ENCODE data around the gene TRIO.

TRIO gene

DNA sequence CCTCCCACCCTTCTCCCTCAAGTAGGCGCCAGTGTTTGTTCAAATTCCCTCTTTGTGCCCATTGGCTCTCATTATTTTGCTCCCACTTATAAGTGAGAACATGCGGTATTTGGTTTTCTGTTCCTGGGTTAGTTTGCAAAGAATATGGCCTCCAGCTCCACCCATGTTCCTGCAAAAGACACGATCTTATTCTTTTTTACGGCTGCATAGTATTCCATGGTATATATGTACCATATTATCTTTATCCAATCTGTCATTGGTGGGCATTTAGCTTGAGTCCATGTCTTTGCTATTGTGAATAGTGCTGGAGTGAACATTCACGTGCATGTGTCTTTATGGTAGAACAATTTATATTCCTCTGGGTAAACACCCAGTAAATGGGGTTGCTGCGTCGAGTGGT, 375.5 kb downstream of the TRIO start:
- H3K4me3 ChIP-seq (ENCODE audit: low read depth, low read length): no peak overlapping the region
- H3K36me3 ChIP-seq (ENCODE audit: control insufficient read depth, insufficient read depth, low read length): no peaks in the 10 kb centered on the region
- H3K4me2 ChIP-seq (ENCODE audit: low read length): no peak overlapping the region
- H3K9ac ChIP-seq: no peak overlapping the region
- no peaks in the 10 kb centered on the region for H3K79me2 ChIP-seq
- no peak overlapping the region for H3K27ac ChIP-seq
- no peaks in the 10 kb centered on the region for H3K9me3 ChIP-seq (ENCODE audit: control insufficient read depth, low read length)
- no peak overlapping the region for H2AFZ ChIP-seq
- TF ChIP-seq, protein P1, sequence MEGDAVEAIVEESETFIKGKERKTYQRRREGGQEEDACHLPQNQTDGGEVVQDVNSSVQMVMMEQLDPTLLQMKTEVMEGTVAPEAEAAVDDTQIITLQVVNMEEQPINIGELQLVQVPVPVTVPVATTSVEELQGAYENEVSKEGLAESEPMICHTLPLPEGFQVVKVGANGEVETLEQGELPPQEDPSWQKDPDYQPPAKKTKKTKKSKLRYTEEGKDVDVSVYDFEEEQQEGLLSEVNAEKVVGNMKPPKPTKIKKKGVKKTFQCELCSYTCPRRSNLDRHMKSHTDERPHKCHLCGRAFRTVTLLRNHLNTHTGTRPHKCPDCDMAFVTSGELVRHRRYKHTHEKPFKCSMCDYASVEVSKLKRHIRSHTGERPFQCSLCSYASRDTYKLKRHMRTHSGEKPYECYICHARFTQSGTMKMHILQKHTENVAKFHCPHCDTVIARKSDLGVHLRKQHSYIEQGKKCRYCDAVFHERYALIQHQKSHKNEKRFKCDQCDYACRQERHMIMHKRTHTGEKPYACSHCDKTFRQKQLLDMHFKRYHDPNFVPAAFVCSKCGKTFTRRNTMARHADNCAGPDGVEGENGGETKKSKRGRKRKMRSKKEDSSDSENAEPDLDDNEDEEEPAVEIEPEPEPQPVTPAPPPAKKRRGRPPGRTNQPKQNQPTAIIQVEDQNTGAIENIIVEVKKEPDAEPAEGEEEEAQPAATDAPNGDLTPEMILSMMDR (IDR thresholded peaks at IDR 0.05): no peak
- H3K27me3 ChIP-seq (ENCODE audit: control insufficient read depth, insufficient read depth, low read length): no peaks in the 10 kb centered on the region
- H3K4me1 ChIP-seq: no peaks in the 10 kb centered on the region

DNA sequence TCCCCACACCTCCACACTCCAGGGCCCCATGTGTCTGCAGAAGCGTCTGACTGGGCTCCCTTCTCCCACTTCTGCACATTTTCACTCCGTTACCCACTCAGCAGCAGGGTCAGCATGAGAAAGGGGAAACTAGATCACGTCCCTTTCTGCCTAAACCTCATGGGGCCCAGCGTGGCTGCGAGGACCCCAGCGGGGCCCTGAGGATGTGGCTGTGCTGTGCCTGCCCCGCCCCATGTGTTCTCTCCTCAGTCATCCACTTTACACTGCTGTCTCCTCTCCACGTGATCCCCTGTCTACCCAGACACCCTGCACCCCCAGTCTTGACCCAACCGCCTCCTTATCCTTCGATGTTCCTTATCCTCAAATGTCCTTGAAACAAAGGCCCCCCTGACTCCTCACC, 378.6 kb downstream of the TRIO start:
- Histone ChIP-seq H3K27me3 (ENCODE audit: control insufficient read depth, insufficient read depth, low read length) (no peaks in the 10 kb centered on the region), H3K9ac (no peak overlapping the region), H3K4me3 (ENCODE audit: low read depth, low read length) (no peak overlapping the region), H3K4me2 (ENCODE audit: low read length) (no peak overlapping the region), H3K9me3 (ENCODE audit: control insufficient read depth, low read length) (no peaks in the 10 kb centered on the region), H3K36me3 (ENCODE audit: control insufficient read depth, insufficient read depth, low read length) (no peaks in the 10 kb centered on the region), H2AFZ (no peak overlapping the region), H3K4me1 (no peaks in the 10 kb centered on the region), H3K27ac (no peak overlapping the region), H3K79me2 (no peaks in the 10 kb centered on the region)
- TF ChIP-seq, protein P1 (IDR thresholded peaks at IDR 0.05): no peak

DNA sequence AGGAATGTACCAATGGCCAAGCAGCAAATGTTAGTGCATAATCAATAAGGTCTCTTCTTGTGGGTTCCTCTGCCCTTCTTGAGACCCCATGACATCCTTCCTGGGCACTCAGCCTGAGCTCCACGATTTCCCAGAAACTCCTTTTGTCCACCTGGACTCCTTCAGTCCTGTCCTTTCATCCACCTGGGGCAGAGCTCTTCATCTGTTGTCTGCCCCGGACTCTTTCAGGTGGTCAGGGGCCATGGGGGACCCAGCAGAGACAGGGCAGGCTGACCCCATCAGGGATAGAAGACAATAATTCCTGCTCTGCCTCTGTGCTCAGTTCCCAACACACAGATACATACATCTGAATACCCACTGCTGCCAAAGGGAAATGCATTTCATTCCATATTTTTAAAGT, 379.6 kb downstream of the TRIO start:
- Histone ChIP-seq H3K36me3 (ENCODE audit: control insufficient read depth, insufficient read depth, low read length) (no peaks in the 10 kb centered on the region), H3K27ac (no peak overlapping the region), H2AFZ (no peak overlapping the region), H3K4me2 (ENCODE audit: low read length) (no peak overlapping the region), H3K27me3 (ENCODE audit: control insufficient read depth, insufficient read depth, low read length) (no peaks in the 10 kb centered on the region), H3K79me2 (no peaks in the 10 kb centered on the region), H3K4me1 (no peaks in the 10 kb centered on the region), H3K4me3 (ENCODE audit: low read depth, low read length) (no peak overlapping the region), H3K9me3 (ENCODE audit: control insufficient read depth, low read length) (no peaks in the 10 kb centered on the region), H3K9ac (no peak overlapping the region)
- TF ChIP-seq, protein P1 (IDR thresholded peaks at IDR 0.05): no peak

DNA sequence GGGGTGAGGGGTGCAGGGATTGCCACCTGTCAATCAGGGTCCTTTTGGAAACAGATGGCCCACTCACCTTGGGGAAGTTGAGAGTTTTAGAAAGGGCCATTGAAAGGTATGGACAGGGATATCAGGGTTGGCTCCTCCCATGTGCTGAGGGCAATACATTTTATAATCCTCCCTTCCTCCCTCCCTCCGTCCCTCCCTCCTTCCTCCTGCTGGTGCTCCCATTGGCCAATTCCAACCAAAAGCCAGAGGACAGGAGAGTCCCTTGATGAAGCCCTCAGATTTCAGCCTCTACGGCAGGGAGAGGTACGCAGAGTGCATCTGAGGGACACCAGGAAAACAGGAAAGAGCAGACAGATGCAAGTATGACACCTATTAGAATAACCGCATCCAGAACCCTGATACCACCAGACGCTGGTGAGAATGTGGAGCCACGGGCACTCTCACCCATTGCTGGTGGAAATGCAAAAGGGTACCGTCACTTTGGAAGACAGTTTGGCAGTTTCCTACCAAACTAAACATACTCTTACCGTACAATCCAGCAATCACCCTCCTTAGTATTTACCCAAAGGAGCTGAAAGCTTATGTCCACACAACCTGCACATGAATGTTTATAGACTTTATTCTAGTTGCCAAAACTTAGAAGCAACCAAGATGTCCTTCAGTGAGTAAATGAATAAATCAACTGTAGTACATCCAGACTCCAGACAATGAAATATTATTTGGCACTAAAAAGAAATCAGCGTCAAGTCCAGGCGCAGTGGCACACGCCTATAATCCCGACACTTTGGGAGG, 380.3 kb downstream of the TRIO start:
- Histone ChIP-seq H3K36me3 (ENCODE audit: control insufficient read depth, insufficient read depth, low read length) (no peaks in the 10 kb centered on the region), H3K79me2 (no peaks in the 10 kb centered on the region), H3K4me1 (no peaks in the 10 kb centered on the region), H2AFZ (no peak overlapping the region), H3K27ac (no peak overlapping the region), H3K9me3 (ENCODE audit: control insufficient read depth, low read length) (no peaks in the 10 kb centered on the region), H3K4me2 (ENCODE audit: low read length) (no peak overlapping the region), H3K9ac (no peak overlapping the region), H3K27me3 (ENCODE audit: control insufficient read depth, insufficient read depth, low read length) (no peaks in the 10 kb centered on the region), H3K4me3 (ENCODE audit: low read depth, low read length) (no peak overlapping the region)
- TF ChIP-seq, protein P1 (IDR thresholded peaks at IDR 0.05): no peak

DNA sequence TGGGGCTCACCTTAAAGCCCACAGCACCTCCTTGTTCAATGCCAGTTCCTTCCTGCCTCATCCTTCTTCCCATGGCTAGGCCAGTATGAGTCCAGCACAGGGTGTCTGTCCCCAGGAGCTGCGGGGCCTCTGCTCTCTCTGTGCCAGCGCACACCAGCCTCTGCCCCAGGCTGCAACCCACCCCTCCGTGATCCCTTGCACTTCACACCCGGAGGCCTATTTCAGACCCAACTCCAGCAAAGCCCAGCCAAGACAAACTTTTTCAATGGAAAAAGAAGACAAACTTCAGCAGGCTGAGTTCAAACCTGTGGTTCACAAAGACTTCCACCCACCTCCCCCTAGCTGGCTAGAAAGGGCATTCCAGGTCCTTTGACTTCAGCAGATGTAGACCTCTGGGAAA, 382.3 kb downstream of the TRIO start:
- Histone ChIP-seq H3K79me2 (no peaks in the 10 kb centered on the region), H3K4me1 (peaks cover 3% of the 10 kb centered on the region), H3K27me3 (ENCODE audit: control insufficient read depth, insufficient read depth, low read length) (no peaks in the 10 kb centered on the region), H3K36me3 (ENCODE audit: control insufficient read depth, insufficient read depth, low read length) (no peaks in the 10 kb centered on the region), H2AFZ (no peak overlapping the region), H3K9me3 (ENCODE audit: control insufficient read depth, low read length) (no peaks in the 10 kb centered on the region), H3K9ac (no peak overlapping the region), H3K27ac (no peak overlapping the region), H3K4me3 (ENCODE audit: low read depth, low read length) (no peak overlapping the region), H3K4me2 (ENCODE audit: low read length) (no peak overlapping the region)
- TF ChIP-seq, protein P1 (IDR thresholded peaks at IDR 0.05): no peak
